IMR-90 (cell line): ENCODE results near the gene TMPRSS7. TPM values are rescaled to one million over a fixed set of nuclear protein-coding genes. Genes with fewer than 3 reads are reported as not detected.

ENCODE experiments used
- ATAC-seq: fragments of 200-7000 bp; cut with Tn5 transposase; 2 replicates; pipeline ENCODE4 v1.9.1; 2020; ENCODE audit warnings: low read depth, mild to moderate bottlenecking, moderate library complexity
- BruUV-seq: library from RNA; stranded (reverse); fragments of 400-500 nt; replicated peaks from 2 replicates; lab custom pipeline; 2021; lab: Mats Ljungman, UMichigan
- CTCF ChIA-PET: fragments of 300-600 bp; formaldehyde crosslinking; extraction: SDS; loops from one replicate; lab custom pipeline; 2021; ENCODE audit warnings: antibody characterized with exemption; lab: Yijun Ruan, JAX
- POLR2A ChIA-PET: fragments of 300-600 bp; sonication (Branson Sonifier 250); formaldehyde crosslinking; loops from one replicate; lab custom pipeline; 2022; ENCODE audit warnings: antibody characterized with exemption; ENCODE audit not compliant: unreplicated experiment; lab: Charles Lee
- DNase-seq: peaks from one replicate; pipeline ENCODE4 v3.0.0; 2013
- H2AFZ ChIP-seq: replicated peaks from 2 replicates; pipeline ENCODE3; 2013; ENCODE audit warnings: low read length, mild to moderate bottlenecking; ENCODE audit not compliant: poor library complexity
- H2AK5ac ChIP-seq: 2 replicates; pipeline ENCODE4 v1.6.1; 2013; ENCODE audit warnings: low read depth, low read length, inconsistent platforms
- H2AK9ac ChIP-seq: replicated peaks from 2 replicates; pipeline ENCODE3; 2013; ENCODE audit warnings: mild to moderate bottlenecking, low read depth, low read length, moderate library complexity; ENCODE audit not compliant: poor library complexity
- H2BK120ac ChIP-seq: 2 replicates; pipeline ENCODE4 v1.6.1; 2013; ENCODE audit warnings: low read depth, low read length, inconsistent platforms
- H2BK15ac ChIP-seq: 3 replicates; pipeline ENCODE4 v1.6.1; 2013; ENCODE audit warnings: low read depth, low read length, inconsistent platforms
- H2BK20ac ChIP-seq: 2 replicates; pipeline ENCODE4 v1.6.1; 2013; ENCODE audit warnings: low read depth, mild to moderate bottlenecking, inconsistent platforms, low read length, moderate library complexity
- H2BK5ac ChIP-seq: 2 replicates; pipeline ENCODE4 v1.6.1; 2013; ENCODE audit warnings: mild to moderate bottlenecking, low read depth, low read length, inconsistent platforms; ENCODE audit not compliant: poor library complexity, severe bottlenecking
- H3K14ac ChIP-seq: replicated peaks from 2 replicates; pipeline ENCODE4 v1.6.1; 2013; ENCODE audit warnings: low read depth, low read length, inconsistent platforms
- H3K18ac ChIP-seq: 2 replicates; pipeline ENCODE4 v1.6.1; 2013; ENCODE audit warnings: low read depth, low read length, control low read depth
- H3K23ac ChIP-seq: 2 replicates; pipeline ENCODE4 v1.6.1; 2013; ENCODE audit warnings: low read depth, low read length, inconsistent platforms
- H3K27ac ChIP-seq: 2 replicates; pipeline ENCODE4 v1.5.1; 2013; ENCODE audit warnings: mild to moderate bottlenecking, control low read depth, low read length; ENCODE audit not compliant: insufficient read depth
- H3K27me3 ChIP-seq: 2 replicates; pipeline ENCODE4 v1.6.1; 2013; ENCODE audit warnings: low read length; ENCODE audit not compliant: control insufficient read depth, insufficient read depth
- H3K36me3 ChIP-seq: 2 replicates; pipeline ENCODE4 v1.6.1; 2013; ENCODE audit warnings: low read length, mixed read lengths; ENCODE audit not compliant: control insufficient read depth, insufficient read depth
- H3K4ac ChIP-seq: 2 replicates; pipeline ENCODE4 v1.6.1; 2013; ENCODE audit warnings: low read depth, low read length, inconsistent platforms
- H3K4me1 ChIP-seq: 2 replicates; pipeline ENCODE4 v1.6.1; 2013; ENCODE audit warnings: low read length, mixed read lengths; ENCODE audit not compliant: control insufficient read depth, insufficient read depth
- H3K4me2 ChIP-seq: 2 replicates; pipeline ENCODE4 v1.6.1; 2013; ENCODE audit warnings: low read depth, mild to moderate bottlenecking, control low read depth, low read length, moderate library complexity
- H3K4me3 ChIP-seq: 2 replicates; pipeline ENCODE4 v1.5.1; 2013; ENCODE audit warnings: low read depth, mild to moderate bottlenecking, control low read depth, low read length, moderate library complexity; ENCODE audit not compliant: insufficient read depth
- H3K56ac ChIP-seq: 2 replicates; pipeline ENCODE4 v1.6.1; 2013; ENCODE audit warnings: low read length, inconsistent platforms; ENCODE audit not compliant: insufficient read depth; ENCODE audit errors: extremely low read depth
- H3K79me1 ChIP-seq, 2 experiments: 2 replicates each; pipeline ENCODE4 v1.6.1; 2013; ENCODE audit warnings: low read length in 2 of 2, inconsistent platforms in 1 of 2, low read depth in 1 of 2
- H3K9ac ChIP-seq: 2 replicates; pipeline ENCODE4 v1.6.1; 2013; ENCODE audit warnings: low read depth, low read length, control low read depth
- H3K9me1 ChIP-seq: 2 replicates; pipeline ENCODE4 v1.6.1; 2013; ENCODE audit warnings: low read length, inconsistent platforms; ENCODE audit not compliant: insufficient read depth
- H3K9me3 ChIP-seq: 2 replicates; pipeline ENCODE4 v1.6.1; 2013; ENCODE audit warnings: low read length; ENCODE audit not compliant: control insufficient read depth, insufficient read depth
- H4K20me1 ChIP-seq: 2 replicates; pipeline ENCODE4 v1.6.1; 2013; ENCODE audit warnings: low read length, inconsistent platforms; ENCODE audit not compliant: insufficient read depth
- H4K5ac ChIP-seq: 2 replicates; pipeline ENCODE4 v1.6.1; 2013; ENCODE audit warnings: mild to moderate bottlenecking, low read depth, low read length, control low read depth
- H4K8ac ChIP-seq, 2 experiments: 2 replicates each; pipeline ENCODE4 v1.6.1; 2013; ENCODE audit warnings: low read depth in 2 of 2, low read length in 2 of 2, control low read depth in 1 of 2, inconsistent platforms in 1 of 2
- H4K91ac ChIP-seq: 2 replicates; pipeline ENCODE4 v1.6.1; 2013; ENCODE audit warnings: low read depth, low read length, inconsistent platforms; ENCODE audit not compliant: insufficient read depth
- MXI1 ChIP-seq: IDR thresholded peaks from 2 replicates; pipeline ENCODE4 v1.6.1; 2012; ENCODE audit warnings: low read depth, mild to moderate bottlenecking, low read length, moderate library complexity, borderline replicate concordance
- WGBS, 2 experiments: methylation state at CpG; one replicate each; pipeline versions ENCODE4 v1.1.5 to v1.1.7; 2013; ENCODE audit warnings: missing lambda C conversion rate in 2 of 2; ENCODE audit not compliant: insufficient read length in 1 of 2; ENCODE audit errors: extremely low coverage in 2 of 2; 5-methylcytosine and 5-hydroxymethylcytosine counted together
- dilution Hi-C: fragments of 300-500 bp; cut with HindIII; formaldehyde crosslinking; loops from one replicate; pipeline ENCODE4 v1.14.3; 2018; ENCODE audit warnings: low sequenced_read_pairs; ENCODE audit not compliant: unreplicated experiment
- in situ Hi-C: fragments of 300-500 bp; cut with MboI; formaldehyde crosslinking; loops from 3 replicates; pipeline ENCODE4 v1.14.3; 2019; ENCODE audit warnings: low sequenced_read_pairs, inconsistent platforms, mixed read lengths
- intact Hi-C: fragments of 100-400 bp; cut with micrococcal nuclease; formaldehyde crosslinking; loops from 2 replicates; pipeline ENCODE4 v1.10.0; 2022
- polyA plus RNA-seq, 3 experiments: library from polyadenylated mRNA; depleted of rRNA; stranded (reverse); fragments of >200 nt; gene quantifications; 2 replicates each; pipeline ENCODE4 v1.2.3, GENCODE V29; 2012; ENCODE audit warnings: low replicate concordance in 1 of 3
- total RNA-seq: library from RNA; depleted of rRNA; stranded (reverse); fragments of >200 nt; gene quantifications from 2 replicates; pipeline ENCODE4 v1.2.3, GENCODE V29; 2012
- TF ChIP-seq, protein P1 (sequence below): fragments of 150-350 bp; IDR thresholded peaks from 2 replicates; pipeline ENCODE4 v1.6.1; 2017; ENCODE audit warnings: mild to moderate bottlenecking, antibody characterized with exemption, low read length, low read depth

The TMPRSS7 gene
- total and polyA plus RNA-seq, 2 of the 4 experiments (the other 2 are of a cell fraction), result 0.07 TPM; not detected in 1

GRCh38 chr3:111999484-112000324 is 34.8 kb upstream of the TMPRSS7 start:
- Histone ChIP-seq H4K91ac (no peak overlapping the region), H2AFZ (peak overlapping the region; percentile 93), H3K4me2 (peak overlapping the region; percentile 92), H3K4ac (no peak overlapping the region), H4K8ac (peak overlapping the region in 1 of 2 experiments; percentile 58; a peak in 1 of 4 replicates), H2BK120ac (no peak overlapping the region), H3K14ac (0 out of 2 replicates have a peak overlapping the region, but pooled peaks have one; percentile 4), H3K27ac (no peak overlapping the region), H2AK9ac (peak overlapping the region; percentile 17), H3K79me1 (no peaks in the 10 kb centered on the region), H3K23ac (0 out of 2 replicates have a peak overlapping the region, but pooled peaks have one; percentile 37), H3K56ac (no peak overlapping the region), H3K27me3 (no peaks in the 10 kb centered on the region; the same call in 1 of the 2 replicates), H3K4me1 (peaks cover 6% of the 10 kb centered on the region), H3K36me3 (no peaks in the 10 kb centered on the region), H2BK5ac (no peak overlapping the region), H4K20me1 (no peaks in the 10 kb centered on the region), H3K18ac (no peak overlapping the region), H2BK20ac (no peak overlapping the region), H3K4me3 (no peak overlapping the region), H3K9ac (no peak overlapping the region), H3K9me1 (peaks cover 6% of the 10 kb centered on the region), H2BK15ac (no peak overlapping the region), H2AK5ac (no peak overlapping the region), H3K9me3 (no peaks in the 10 kb centered on the region), H4K5ac (no peak overlapping the region)
- TF ChIP-seq MXI1, result no peak
- TF ChIP-seq, protein P1, sequence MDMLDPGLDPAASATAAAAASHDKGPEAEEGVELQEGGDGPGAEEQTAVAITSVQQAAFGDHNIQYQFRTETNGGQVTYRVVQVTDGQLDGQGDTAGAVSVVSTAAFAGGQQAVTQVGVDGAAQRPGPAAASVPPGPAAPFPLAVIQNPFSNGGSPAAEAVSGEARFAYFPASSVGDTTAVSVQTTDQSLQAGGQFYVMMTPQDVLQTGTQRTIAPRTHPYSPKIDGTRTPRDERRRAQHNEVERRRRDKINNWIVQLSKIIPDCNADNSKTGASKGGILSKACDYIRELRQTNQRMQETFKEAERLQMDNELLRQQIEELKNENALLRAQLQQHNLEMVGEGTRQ, result no peak
- CTCF ChIA-PET, result interaction anchor here (1.1 to 1.2 kb wide), 3 partner anchors 10 to 14 kb away, joined by 3 to 6 read pairs (median 4); no protein-coding TSS in a partner anchor
- DNase-seq (peak; percentile 19), ATAC-seq (no peak)
- dilution Hi-C loops (no loop called here), intact Hi-C loops (no loop called here), in situ Hi-C loops (no loop called here)
- POLR2A ChIA-PET, result no interaction called here
- WGBS, 2 experiments, result 28% methylated on average over 8 of the region's 19 CpGs; no CpG with 5 or more reads in 1 of the 2 experiments
- no TSS peak for BruUV-seq
